AG04450 (cell line): ENCODE results near the gene GJE1. TPM values are rescaled to one million over a fixed set of nuclear protein-coding genes. Genes with fewer than 3 reads are reported as not detected.
"Not testable (repeated sequence)": the region's sequence is repeated elsewhere in the genome, so short reads cannot be mapped to it uniquely, and the experiment has no call there.

Source experiments
- CTCF ChIA-PET: fragments of 300-600, 350-600 bp; formaldehyde crosslinking; extraction: SDS; loops from one replicate; lab custom pipeline; 2022; ENCODE audit warnings: antibody characterized with exemption, inconsistent platforms; lab: Charles Lee
- POLR2A ChIA-PET: fragments of 350-600 bp; formaldehyde crosslinking; extraction: SDS; loops from one replicate; lab custom pipeline; 2021; ENCODE audit warnings: antibody characterized with exemption, inconsistent platforms; lab: Yijun Ruan, JAX
- DNase-seq: peaks from one replicate; pipeline ENCODE4 v3.0.0-alpha.2; 2011; ENCODE audit warnings: low read depth, low spot score
- H3K27ac ChIP-seq: one replicate; pipeline ENCODE4 v1.5.1; 2012; ENCODE audit warnings: low read depth, low read length, control low read depth
- H3K27me3 ChIP-seq: one replicate; pipeline ENCODE4 v1.6.0; 2012; ENCODE audit warnings: low read length; ENCODE audit not compliant: control insufficient read depth, insufficient read depth
- H3K4me3 ChIP-seq: 2 replicates; pipeline ENCODE4 v1.5.1; 2011; ENCODE audit warnings: mild to moderate bottlenecking, low read depth, low read length, control low read depth
- H3K9me3 ChIP-seq: 2 replicates; pipeline ENCODE4 v1.5.1; 2012; ENCODE audit warnings: low read length; ENCODE audit not compliant: control insufficient read depth, insufficient read depth
- CTCF ChIP-seq: IDR thresholded peaks from 2 replicates; pipeline ENCODE4 v1.5.1; 2011; ENCODE audit warnings: low read depth, low read length, control low read depth, inconsistent platforms
- polyA plus RNA-seq: library from polyadenylated mRNA; depleted of rRNA; stranded (reverse); fragments of >200 nt; gene quantifications from 2 replicates; pipeline ENCODE4 v1.2.3, GENCODE V29; 2011

The GJE1 gene
- polyA plus RNA-seq, 1 experiment: not detected

- H3K9me3 ChIP-seq: no peaks in the 10 kb centered on the region
- H3K27ac ChIP-seq: no peak overlapping the region
- no peak for TF ChIP-seq CTCF
- ChIA-PET POLR2A (no interaction called here), CTCF (interaction anchor here (0.6 to 6.9 kb wide), 2 partner anchors 55 to 644 kb away, joined by 3 to 68 read pairs; no protein-coding TSS in a partner anchor)
- no peaks in the 10 kb centered on the region for H3K27me3 ChIP-seq
- H3K4me3 ChIP-seq: no peak overlapping the region
- DNase-seq: no peak
These were observed 20.5 kb downstream of the GJE1 start for GRCh38 chr6:142153196-142153595.

GRCh38 chr6:142154336-142154735 is 21.6 kb downstream of the GJE1 start:
- POLR2A ChIA-PET: no interaction called here
- H3K4me3 ChIP-seq: no peak overlapping the region
- H3K27me3 ChIP-seq: no peaks in the 10 kb centered on the region
- CTCF ChIA-PET: interaction anchor here (0.7 to 6.9 kb wide), 5 partner anchors 52 to 1910 kb away, joined by 3 to 68 read pairs (median 30); no protein-coding TSS in a partner anchor
- no peak for DNase-seq
- TF ChIP-seq CTCF: no peak
- no peak overlapping the region for H3K27ac ChIP-seq
- H3K9me3 ChIP-seq: no peaks in the 10 kb centered on the region

GRCh38 chr6:142155091-142155490 is 22.4 kb downstream of the GJE1 start:
- H3K9me3 ChIP-seq: no peaks in the 10 kb centered on the region
- H3K27ac ChIP-seq: no peak overlapping the region
- ChIA-PET POLR2A (no interaction called here), CTCF (interaction anchor here (0.5 to 6.9 kb wide), 14 partner anchors 7 to 1909 kb away, joined by 3 to 68 read pairs (median 4); partner anchors contain the start of genes NMBR and VTA1)
- DNase-seq: no peak
- TF ChIP-seq CTCF: no peak
- H3K27me3 ChIP-seq: no peaks in the 10 kb centered on the region
- H3K4me3 ChIP-seq: no peak overlapping the region

- no peak overlapping the region for H3K4me3 ChIP-seq
- no peak for DNase-seq
- no peak overlapping the region for H3K27ac ChIP-seq
- peak; percentile 38; the same call in 1 of the 2 replicates for TF ChIP-seq CTCF
- ChIA-PET CTCF (interaction anchor here (0.6 to 6.9 kb wide), 31 partner anchors 8 to 499 kb away, joined by 3 to 68 read pairs (median 4); partner anchors contain the start of genes NMBR and VTA1), POLR2A (no interaction called here)
- no peaks in the 10 kb centered on the region for H3K9me3 ChIP-seq
- H3K27me3 ChIP-seq: no peaks in the 10 kb centered on the region
These were observed 23.4 kb downstream of the GJE1 start for GRCh38 chr6:142155895-142156757.

- CTCF ChIA-PET: interaction anchor here (0.7 to 6.9 kb wide), 24 partner anchors 9 to 479 kb away, joined by 3 to 68 read pairs (median 4); partner anchors contain the start of genes NMBR and VTA1
- DNase-seq, H3K4me3 ChIP-seq, H3K9me3 ChIP-seq, POLR2A ChIA-PET, H3K27ac ChIP-seq, H3K27me3 ChIP-seq: not testable (repeated sequence)
These were observed 24.0 kb downstream of the GJE1 start for GRCh38 chr6:142156758-142157068.
